ENCODE data around the gene KBTBD3. TPM values are rescaled to one million over a fixed set of nuclear protein-coding genes. Genes with fewer than 3 reads are reported as not detected.

Gene KBTBD3
- total RNA-seq, 1 experiment from 2014 or later: 5.6 TPM

GRCh38 chr11:106014620-106015019 lies 62.5 kb downstream of the KBTBD3 start:
- H3K27ac Mint-ChIP-seq (ENCODE audit: unreplicated experiment): no peak overlapping the region
- ChIA-PET CTCF (no interaction called here), POLR2A (no interaction called here)
- H3K4me3 Mint-ChIP-seq (ENCODE audit: unreplicated experiment): no peak overlapping the region
- Histone ChIP-seq H3K9me3 (no peaks in the 10 kb centered on the region), H3K4me3 (ENCODE audit: low read depth, low read length) (no peak overlapping the region), H3K27me3 (replicated peaks; ENCODE audit: control insufficient read depth, insufficient read depth, low read length) (no peaks in the 10 kb centered on the region), H3K4me1 (no peaks in the 10 kb centered on the region), H3K36me3 (ENCODE audit: control insufficient read depth, insufficient read depth, low read length) (peaks cover 5% of the 10 kb centered on the region)
- BruUV-seq (replicated peaks): no TSS peak
- no peaks in the 10 kb centered on the region for H3K27me3 Mint-ChIP-seq (ENCODE audit: insufficient read depth, unreplicated experiment)
- no peak for DNase-seq
- peaks cover 19% of the 10 kb centered on the region for H3K36me3 Mint-ChIP-seq (ENCODE audit: insufficient read depth, unreplicated experiment)
- TF ChIP-seq CTCF (IDR thresholded peaks at IDR 0.05; ENCODE audit: insufficient read depth in 1 of 2, low read depth in 1 of 2, low read length in 1 of 2, severe bottlenecking in 1 of 2, unreplicated experiment in 1 of 2): no peak
- intact Hi-C loops (cut with micrococcal nuclease; ENCODE audit: unreplicated experiment): no loop called here
- H3K9me3 Mint-ChIP-seq (ENCODE audit: unreplicated experiment): no peaks in the 10 kb centered on the region
- H3K4me1 Mint-ChIP-seq (ENCODE audit: low read depth, unreplicated experiment): no peaks in the 10 kb centered on the region

- TF ChIP-seq CTCF (IDR thresholded peaks at IDR 0.05; ENCODE audit: insufficient read depth in 1 of 2, low read depth in 1 of 2, low read length in 1 of 2, severe bottlenecking in 1 of 2, unreplicated experiment in 1 of 2): no peak
- CTCF ChIA-PET: no interaction called here
- Mint-ChIP-seq H3K27me3 (ENCODE audit: insufficient read depth, unreplicated experiment) (no peaks in the 10 kb centered on the region), H3K9me3 (ENCODE audit: unreplicated experiment) (no peaks in the 10 kb centered on the region), H3K4me1 (ENCODE audit: low read depth, unreplicated experiment) (no peaks in the 10 kb centered on the region), H3K36me3 (ENCODE audit: insufficient read depth, unreplicated experiment) (peaks cover 25% of the 10 kb centered on the region), H3K4me3 (ENCODE audit: unreplicated experiment) (no peak overlapping the region), H3K27ac (ENCODE audit: unreplicated experiment) (no peak overlapping the region)
- no peak for DNase-seq
- no peaks in the 10 kb centered on the region for H3K27me3 ChIP-seq (replicated peaks; ENCODE audit: control insufficient read depth, insufficient read depth, low read length)
- POLR2A ChIA-PET: no interaction called here
- intact Hi-C loops (cut with micrococcal nuclease; ENCODE audit: unreplicated experiment): no loop called here
- H3K4me1 ChIP-seq: no peaks in the 10 kb centered on the region
- H3K9me3 ChIP-seq: no peaks in the 10 kb centered on the region
- BruUV-seq (replicated peaks): no TSS peak
- H3K4me3 ChIP-seq (ENCODE audit: low read depth, low read length): no peak overlapping the region
- H3K36me3 ChIP-seq (ENCODE audit: control insufficient read depth, insufficient read depth, low read length): peaks cover 8% of the 10 kb centered on the region
These were observed 63.1 kb downstream of the KBTBD3 start for GRCh38 chr11:106014035-106014434.

- no peak for TF ChIP-seq CTCF (IDR thresholded peaks at IDR 0.05; ENCODE audit: insufficient read depth in 1 of 2, low read depth in 1 of 2, low read length in 1 of 2, severe bottlenecking in 1 of 2, unreplicated experiment in 1 of 2)
- no peak overlapping the region for H3K27ac Mint-ChIP-seq (ENCODE audit: unreplicated experiment)
These were observed 64.4 kb downstream of the KBTBD3 start for GRCh38 chr11:106012744-106013143.

More at GRCh38 chr11:106012744-106013143, 64.4 kb downstream of the KBTBD3 start:
- ChIA-PET POLR2A (no interaction called here), CTCF (no interaction called here)
- Mint-ChIP-seq H3K4me1 (ENCODE audit: low read depth, unreplicated experiment) (no peaks in the 10 kb centered on the region), H3K4me3 (ENCODE audit: unreplicated experiment) (no peak overlapping the region), H3K9me3 (ENCODE audit: unreplicated experiment) (no peaks in the 10 kb centered on the region), H3K36me3 (ENCODE audit: insufficient read depth, unreplicated experiment) (peaks cover 34% of the 10 kb centered on the region), H3K27me3 (ENCODE audit: insufficient read depth, unreplicated experiment) (no peaks in the 10 kb centered on the region)
- intact Hi-C loops (cut with micrococcal nuclease; ENCODE audit: unreplicated experiment): no loop called here
- H3K9me3 ChIP-seq: no peaks in the 10 kb centered on the region
- no peak overlapping the region for H3K4me3 ChIP-seq (ENCODE audit: low read depth, low read length)
- BruUV-seq (replicated peaks): no TSS peak
- no peak for DNase-seq
- peaks cover 9% of the 10 kb centered on the region for H3K36me3 ChIP-seq (ENCODE audit: control insufficient read depth, insufficient read depth, low read length)
- H3K4me1 ChIP-seq: no peaks in the 10 kb centered on the region
- H3K27me3 ChIP-seq (replicated peaks; ENCODE audit: control insufficient read depth, insufficient read depth, low read length): no peaks in the 10 kb centered on the region

Data from Caco-2 (cell line).